Nephron progenitor cell (in vitro differentiated cells): ENCODE measurements around the gene PCDHGA5.
"Not testable (repeated sequence)": the region's sequence is repeated elsewhere in the genome, so short reads cannot be mapped to it uniquely, and the experiment has no call there.

Source experiments
- DNase-seq: peaks from one replicate; pipeline ENCODE4 v3.0.0; 2021
- H3K27ac Mint-ChIP-seq: 2 replicates; pipeline ENCODE4 v1.8.0; 2021; ENCODE audit warnings: mild to moderate bottlenecking, moderate library complexity, mixed read lengths
- H3K27me3 Mint-ChIP-seq: 2 replicates; pipeline ENCODE4 v1.8.0; 2021; ENCODE audit warnings: mild to moderate bottlenecking, low read depth, mixed read lengths; ENCODE audit not compliant: poor library complexity
- H3K36me3 Mint-ChIP-seq: 2 replicates; pipeline ENCODE4 v1.8.0; 2021; ENCODE audit warnings: low read depth, mixed read lengths
- H3K4me1 Mint-ChIP-seq: 2 replicates; pipeline ENCODE4 v1.8.0; 2021; ENCODE audit warnings: mixed read lengths
- H3K4me3 Mint-ChIP-seq: 2 replicates; pipeline ENCODE4 v1.8.0; 2021; ENCODE audit warnings: mild to moderate bottlenecking, moderate library complexity, mixed read lengths
- H3K9me3 Mint-ChIP-seq: 2 replicates; pipeline ENCODE4 v1.8.0; 2021; ENCODE audit warnings: mild to moderate bottlenecking, moderate library complexity, mixed read lengths
- TF ChIP-seq, protein P1 (sequence below): fragments of 200-600 bp; sonication (generic); IDR thresholded peaks from 2 replicates; pipeline ENCODE4 v1.5.0; 2021; ENCODE audit warnings: antibody characterized with exemption

The PCDHGA5 gene

DNA sequence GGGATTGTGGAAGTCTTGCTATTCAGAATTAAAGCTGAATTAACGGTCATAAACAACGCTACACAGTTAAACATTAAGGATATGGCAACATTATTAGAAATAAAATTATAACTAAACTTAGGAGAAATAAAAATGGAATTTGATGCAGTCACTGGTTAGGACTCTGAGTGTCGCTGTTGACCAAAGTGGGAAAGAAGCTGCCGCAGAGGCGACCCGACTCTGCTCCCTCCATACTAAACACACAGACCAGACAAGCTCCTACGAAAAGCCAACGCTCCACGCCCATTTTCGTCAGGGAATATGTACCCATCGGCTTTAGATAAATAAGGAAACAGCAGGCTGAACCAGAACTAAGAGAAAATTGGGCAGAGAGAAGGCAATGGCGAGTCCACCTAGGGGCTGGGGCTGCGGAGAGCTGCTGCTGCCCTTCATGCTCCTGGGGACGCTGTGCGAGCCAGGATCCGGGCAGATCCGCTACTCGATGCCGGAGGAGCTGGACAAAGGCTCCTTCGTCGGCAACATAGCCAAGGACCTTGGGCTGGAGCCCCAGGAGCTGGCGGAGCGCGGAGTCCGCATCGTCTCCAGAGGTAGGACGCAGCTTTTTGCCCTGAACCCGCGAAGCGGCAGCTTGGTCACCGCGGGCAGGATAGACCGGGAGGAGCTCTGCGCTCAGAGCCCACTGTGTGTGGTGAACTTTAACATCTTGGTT is at the start of gene PCDHGA5:
Gene PCDHGA5 (plus strand): TSS at position 211 of the 709 bp plus-strand sequence. CDS start 169 bp downstream, at position 380.
- Mint-ChIP-seq H3K27ac (no peak within 1 kb of the TSS), H3K4me3 (no peak within 1 kb of the TSS), H3K4me1 (no peaks in the 10 kb centered on the region), H3K36me3 (peaks cover 46% of the 10 kb centered on the region), H3K27me3 (no peaks in the 10 kb centered on the region), H3K9me3 (peaks cover 93% of the 10 kb centered on the region)
- DNase-seq, result no peak
- TF ChIP-seq, protein P1, sequence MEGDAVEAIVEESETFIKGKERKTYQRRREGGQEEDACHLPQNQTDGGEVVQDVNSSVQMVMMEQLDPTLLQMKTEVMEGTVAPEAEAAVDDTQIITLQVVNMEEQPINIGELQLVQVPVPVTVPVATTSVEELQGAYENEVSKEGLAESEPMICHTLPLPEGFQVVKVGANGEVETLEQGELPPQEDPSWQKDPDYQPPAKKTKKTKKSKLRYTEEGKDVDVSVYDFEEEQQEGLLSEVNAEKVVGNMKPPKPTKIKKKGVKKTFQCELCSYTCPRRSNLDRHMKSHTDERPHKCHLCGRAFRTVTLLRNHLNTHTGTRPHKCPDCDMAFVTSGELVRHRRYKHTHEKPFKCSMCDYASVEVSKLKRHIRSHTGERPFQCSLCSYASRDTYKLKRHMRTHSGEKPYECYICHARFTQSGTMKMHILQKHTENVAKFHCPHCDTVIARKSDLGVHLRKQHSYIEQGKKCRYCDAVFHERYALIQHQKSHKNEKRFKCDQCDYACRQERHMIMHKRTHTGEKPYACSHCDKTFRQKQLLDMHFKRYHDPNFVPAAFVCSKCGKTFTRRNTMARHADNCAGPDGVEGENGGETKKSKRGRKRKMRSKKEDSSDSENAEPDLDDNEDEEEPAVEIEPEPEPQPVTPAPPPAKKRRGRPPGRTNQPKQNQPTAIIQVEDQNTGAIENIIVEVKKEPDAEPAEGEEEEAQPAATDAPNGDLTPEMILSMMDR, result no peak

DNA sequence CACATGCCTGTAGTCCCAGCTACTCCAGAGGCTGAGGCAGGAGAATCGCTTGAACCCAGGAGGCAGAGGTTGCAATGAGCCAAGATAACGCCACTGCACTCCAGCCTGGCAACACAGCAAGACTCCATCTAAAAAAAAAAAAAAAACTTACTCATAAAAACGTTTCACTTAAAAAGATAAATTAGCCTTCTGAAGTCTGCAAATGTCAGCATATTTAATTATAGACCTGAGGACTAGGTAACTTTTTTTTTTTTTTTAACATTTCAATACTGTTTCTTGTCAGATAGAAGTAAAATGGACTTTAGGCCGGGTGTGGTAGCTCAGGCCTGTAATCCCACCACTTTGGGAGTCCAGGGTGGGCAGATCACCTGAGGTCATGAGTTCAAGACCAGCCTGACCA is 47.0 kb upstream of the PCDHGA5 start:
- peaks cover 21% of the 10 kb centered on the region for H3K27me3 Mint-ChIP-seq
- not testable (repeated sequence) for DNase-seq, H3K27ac Mint-ChIP-seq, H3K4me1 Mint-ChIP-seq, H3K4me3 Mint-ChIP-seq
- peaks cover 97% of the 10 kb centered on the region for H3K36me3 Mint-ChIP-seq
- H3K9me3 Mint-ChIP-seq, result peaks cover 100% of the 10 kb centered on the region

DNA sequence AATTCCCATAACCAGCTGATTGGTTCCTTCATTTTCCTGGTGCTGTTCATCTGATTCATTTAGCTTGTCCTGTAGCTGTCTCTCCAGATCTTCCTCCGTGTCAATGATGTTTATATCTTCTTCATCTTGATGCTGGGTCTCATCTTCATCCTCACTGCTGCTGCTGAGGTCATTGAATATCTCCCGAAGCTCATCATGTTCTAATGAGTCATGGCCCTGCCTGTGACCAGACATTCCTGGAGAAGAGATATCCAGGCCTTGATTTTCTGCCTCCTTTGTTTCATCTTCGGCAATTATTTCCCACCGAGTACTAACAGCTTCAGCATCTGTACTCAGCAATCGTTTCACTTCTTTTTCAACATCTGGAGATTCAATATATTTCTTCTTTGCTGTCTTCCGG is 44.8 kb upstream of the PCDHGA5 start:
- no peaks in the 10 kb centered on the region for H3K4me1 Mint-ChIP-seq
- H3K4me3 Mint-ChIP-seq, result peak overlapping the region; percentile 99
- H3K27me3 Mint-ChIP-seq, result peaks cover 28% of the 10 kb centered on the region
- H3K36me3 Mint-ChIP-seq, result peaks cover 83% of the 10 kb centered on the region
- DNase-seq, result no peak
- peaks cover 97% of the 10 kb centered on the region for H3K9me3 Mint-ChIP-seq
- TF ChIP-seq, protein P1, result no peak
- H3K27ac Mint-ChIP-seq, result no peak overlapping the region

DNA sequence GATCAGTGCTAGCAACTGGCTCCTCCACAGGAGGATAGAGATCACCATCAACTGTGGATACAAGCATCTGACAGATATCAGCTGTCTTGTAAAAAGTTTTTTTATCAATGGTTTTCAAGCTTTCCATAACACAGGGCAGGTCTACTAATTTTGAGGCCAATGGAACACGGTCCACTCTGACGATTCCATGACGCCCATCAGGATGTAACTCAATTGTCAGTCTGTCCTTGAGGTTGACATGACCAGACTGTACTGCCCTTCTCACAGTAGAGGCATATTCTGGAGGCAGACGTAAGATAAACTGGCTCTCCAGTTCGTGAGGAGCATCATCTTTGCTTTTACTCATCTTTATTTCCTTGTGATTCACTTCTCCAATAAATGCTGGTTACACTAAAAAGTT is 44.3 kb upstream of the PCDHGA5 start:
- H3K4me3 Mint-ChIP-seq, result peak overlapping the region; percentile 99
- no peaks in the 10 kb centered on the region for H3K4me1 Mint-ChIP-seq
- no peak for DNase-seq
- peak overlapping the region; percentile 100 for H3K27ac Mint-ChIP-seq
- TF ChIP-seq, protein P1, result no peak
- peaks cover 28% of the 10 kb centered on the region for H3K27me3 Mint-ChIP-seq
- H3K36me3 Mint-ChIP-seq, result peaks cover 81% of the 10 kb centered on the region
- H3K9me3 Mint-ChIP-seq, result peaks cover 95% of the 10 kb centered on the region

DNA sequence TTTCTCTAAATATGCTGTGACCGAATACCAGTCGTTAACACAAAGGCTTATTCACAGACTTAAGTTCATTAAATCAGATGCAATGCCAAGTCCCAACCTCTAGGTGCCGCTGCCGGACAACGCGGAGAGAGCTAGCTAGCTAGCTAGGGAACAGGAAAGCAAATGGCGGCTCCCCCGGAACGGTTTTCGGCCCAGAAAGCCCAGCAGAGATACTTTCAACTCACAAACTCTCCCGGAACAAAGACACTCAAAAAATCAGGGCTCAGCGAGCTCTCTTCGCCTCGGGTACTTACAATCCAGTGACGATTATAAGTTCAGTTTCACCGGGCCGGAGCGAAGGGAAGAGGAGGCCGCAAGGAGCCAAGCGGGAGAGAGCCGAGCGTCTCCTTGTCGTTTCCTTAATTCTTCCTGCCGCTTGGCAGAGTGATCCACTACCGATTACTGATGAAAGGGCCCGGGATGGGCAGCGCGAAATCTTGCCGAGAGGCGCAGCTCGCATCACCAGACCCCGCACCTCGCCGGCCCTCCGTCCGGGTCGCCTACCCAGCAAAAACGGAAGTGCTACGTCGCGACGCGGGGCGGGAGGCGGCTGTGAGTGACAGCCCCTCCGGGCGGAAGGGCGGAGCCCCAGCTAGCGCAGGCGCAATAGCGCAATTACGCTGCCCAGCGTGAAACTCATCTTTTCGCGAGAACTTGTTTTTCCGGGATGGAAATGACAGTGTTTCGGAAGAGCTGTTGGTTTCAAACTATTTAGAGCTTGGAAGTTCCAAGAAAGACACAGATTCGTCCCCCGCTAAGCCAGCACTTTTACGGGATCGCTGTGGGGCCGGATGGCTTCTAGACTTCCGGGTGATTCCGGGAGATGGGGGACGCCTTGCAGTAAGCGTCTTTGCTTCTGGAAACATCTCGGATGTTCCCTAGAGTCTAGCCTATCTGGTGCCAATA is 43.5 kb upstream of the PCDHGA5 start, which contains the start of gene TAF7:
Gene TAF7 (minus strand): TSS at position 560 of the 945 bp plus-strand sequence. CDS start 740 bp downstream, outside the sequence.
- Mint-ChIP-seq H3K27ac (peak within 1 kb of the TSS; percentile 100), H3K36me3 (peaks cover 77% of the 10 kb centered on the region), H3K9me3 (peaks cover 93% of the 10 kb centered on the region), H3K4me1 (no peaks in the 10 kb centered on the region), H3K27me3 (peaks cover 28% of the 10 kb centered on the region), H3K4me3 (peak within 1 kb of the TSS; percentile 99)
- peak; percentile 92 for DNase-seq
- TF ChIP-seq, protein P1, result peak; percentile 87

DNA sequence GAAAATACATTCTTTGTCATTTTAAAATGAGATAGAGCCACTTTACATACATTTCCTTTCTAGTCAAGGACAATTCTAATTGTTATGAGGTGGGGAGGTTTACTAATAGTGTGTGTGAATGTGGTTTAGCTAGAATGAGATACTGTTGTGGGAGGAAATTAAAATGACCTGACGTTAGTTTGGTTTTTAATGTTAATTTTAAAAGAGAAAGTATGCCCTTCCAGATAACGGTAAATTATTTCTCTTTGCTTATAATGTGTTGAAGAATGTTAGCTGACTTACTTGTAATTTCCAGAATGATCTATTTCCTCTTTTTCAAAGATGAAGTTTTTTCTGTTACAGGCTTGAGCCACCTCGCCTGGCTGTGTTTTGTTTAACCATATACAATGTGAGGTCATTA is 41.7 kb upstream of the PCDHGA5 start:
- Mint-ChIP-seq H3K36me3 (peaks cover 73% of the 10 kb centered on the region), H3K9me3 (peaks cover 89% of the 10 kb centered on the region), H3K27me3 (peaks cover 25% of the 10 kb centered on the region), H3K4me3 (peak overlapping the region; percentile 99), H3K27ac (no peak overlapping the region), H3K4me1 (no peaks in the 10 kb centered on the region)
- DNase-seq, result no peak
- TF ChIP-seq, protein P1, result no peak
